HepG2 (cell line): ENCODE results near the gene ISLR. TPM values are rescaled to one million over a fixed set of nuclear protein-coding genes. Genes with fewer than 3 reads are reported as not detected.
A peak's percentile ranks its signal among the peaks of the same experiment; 100 is the strongest.

Source experiments
- ATAC-seq: fragments of 200-7000 bp; cut with Tn5 transposase; 3 replicates; pipeline ENCODE4 v1.9.1; 2020; ENCODE audit warnings: mild to moderate bottlenecking, moderate library complexity
- BruUV-seq: library from RNA; stranded (reverse); fragments of 400-500 nt; replicated peaks from 2 replicates; lab custom pipeline; 2021; lab: Mats Ljungman, UMichigan
- CTCF ChIA-PET: fragments of 300-600 bp; formaldehyde crosslinking; extraction: SDS; loops from one replicate; lab custom pipeline; 2021; ENCODE audit warnings: low total read pairs, inconsistent platforms, low intra/inter-chr PET ratio; lab: Yijun Ruan, JAX
- POLR2A ChIA-PET: fragments of 350-600 bp; sonication (Branson Sonifier 250); formaldehyde crosslinking; loops from one replicate; lab custom pipeline; 2020; ENCODE audit warnings: antibody characterized with exemption, inconsistent platforms; lab: Yijun Ruan, JAX
- DNase-seq: peaks from one replicate; pipeline ENCODE4 v3.0.0-alpha.2; 2015; ENCODE audit warnings: low spot score
- FAIRE-seq: peaks from 3 replicates; lab custom pipeline; 2011; peaks lifted over from hg19 to GRCh38; lab: Jason Lieb, UNC
- H2AFZ ChIP-seq: one replicate; pipeline ENCODE4 v1.6.1; 2011; ENCODE audit warnings: low read length, inconsistent platforms
- H3K27ac ChIP-seq: fragments of 300-600 bp; 3 replicates; pipeline ENCODE4 v1.8.0; 2011; ENCODE audit warnings: mixed run types, mild to moderate bottlenecking, mixed read lengths, low read length, inconsistent platforms; ENCODE audit not compliant: insufficient read depth; ENCODE audit errors: extremely low read length
- H3K27me3 ChIP-seq, 2 experiments: fragments of 200-600 bp in 1 of 2; 2 replicates in 1 of 2; 3 replicates in 1 of 2; pipeline versions ENCODE4 v1.6.0 to v1.8.0; 2011; ENCODE audit warnings: low read length in 2 of 2, mild to moderate bottlenecking in 2 of 2, moderate library complexity in 2 of 2, inconsistent platforms in 1 of 2; ENCODE audit not compliant: insufficient read depth in 2 of 2, control insufficient read depth in 1 of 2
- H3K36me3 ChIP-seq, 2 experiments: fragments of 200-600 bp in 1 of 2; replicated peaks in 1 of 2; 2 replicates in 1 of 2; 3 replicates in 1 of 2; pipeline versions ENCODE4 v1.5.1 to v1.8.0; 2011; ENCODE audit warnings: low read length in 2 of 2, inconsistent platforms in 1 of 2; ENCODE audit not compliant: insufficient read depth in 2 of 2, control insufficient read depth in 1 of 2
- H3K4me1 ChIP-seq: 2 replicates; pipeline ENCODE4 v1.5.1; 2012; ENCODE audit warnings: low read length, inconsistent platforms; ENCODE audit not compliant: insufficient read depth
- H3K4me2 ChIP-seq: 2 replicates; pipeline ENCODE4 v1.6.0; 2011; ENCODE audit warnings: low read depth, low read length, inconsistent platforms
- H3K4me3 ChIP-seq, 3 experiments: fragments of 200-600 bp in 1 of 3; sonication (generic), shearing (Covaris generic) in 1 of 3; replicated peaks in 1 of 3; 2 replicates each; pipeline ENCODE4 v1.5.1; 2011 to 2016; ENCODE audit warnings: low read length in 3 of 3, inconsistent platforms in 2 of 3, low read depth in 2 of 3, mild to moderate bottlenecking in 2 of 3, control low read depth in 1 of 3, mixed read lengths in 1 of 3; ENCODE audit not compliant: insufficient read depth in 1 of 3
- H3K79me2 ChIP-seq: one replicate; pipeline ENCODE4 v1.6.1; 2011; ENCODE audit warnings: low read length, inconsistent platforms; ENCODE audit not compliant: insufficient read depth
- H3K9ac ChIP-seq: 2 replicates; pipeline ENCODE4 v1.6.0; 2011; ENCODE audit warnings: mild to moderate bottlenecking, low read depth, low read length, inconsistent platforms; ENCODE audit not compliant: insufficient read depth
- H3K9me3 ChIP-seq: 2 replicates; pipeline ENCODE4 v1.5.1; 2012; ENCODE audit warnings: mild to moderate bottlenecking, low read length
- H4K20me1 ChIP-seq: 2 replicates; pipeline ENCODE4 v1.6.0; 2011; ENCODE audit warnings: inconsistent platforms, mild to moderate bottlenecking, low read length, moderate library complexity; ENCODE audit not compliant: insufficient read depth
- FOSL2 ChIP-seq: sonication (generic); formaldehyde crosslinking; IDR thresholded peaks from 2 replicates; pipeline ENCODE4 v1.4.0; 2020; ENCODE audit warnings: missing genetic modification reagents
- KDM2A ChIP-seq: sonication (generic); formaldehyde crosslinking; IDR thresholded peaks from 2 replicates; pipeline ENCODE4 v1.4.0; 2020; ENCODE audit warnings: low read depth, missing genetic modification reagents, borderline replicate concordance
- NFE2 ChIP-seq: sonication (generic); formaldehyde crosslinking; IDR thresholded peaks from 2 replicates; pipeline ENCODE4 v1.4.0; 2020; ENCODE audit warnings: missing genetic modification reagents
- NFE2L2 ChIP-seq: fragments of 150-350 bp; IDR thresholded peaks from 2 replicates; pipeline ENCODE4 v1.6.1; 2014; ENCODE audit warnings: low read length
- SMC3 ChIP-seq: IDR thresholded peaks from 2 replicates; pipeline ENCODE4 v1.6.1; 2011; ENCODE audit warnings: low read length, improper control_type of control experiment
- ZNF550 ChIP-seq: sonication (generic); formaldehyde crosslinking; IDR thresholded peaks from 2 replicates; pipeline ENCODE4 v1.4.0; 2020; ENCODE audit warnings: mild to moderate bottlenecking, missing genetic modification reagents, borderline replicate concordance
- ZNF660 ChIP-seq: sonication (generic); formaldehyde crosslinking; IDR thresholded peaks from 2 replicates; pipeline ENCODE4 v1.5.1; 2020; ENCODE audit warnings: mild to moderate bottlenecking, low read depth, missing genetic modification reagents, borderline replicate concordance
- ZNF83 ChIP-seq: sonication (generic); formaldehyde crosslinking; IDR thresholded peaks from 2 replicates; pipeline ENCODE4 v1.4.0; 2020; ENCODE audit warnings: missing genetic modification reagents, mild to moderate bottlenecking, borderline replicate concordance
- WGBS: methylation state at CpG from one replicate; pipeline ENCODE4 v1.1.6; 2017; ENCODE audit warnings: low lambda C conversion rate; 5-methylcytosine and 5-hydroxymethylcytosine counted together
- in situ Hi-C: cut with HindIII; loops from 2 replicates; pipeline ENCODE4 v1.10.0; 2017; ENCODE audit warnings: low pct_unique_long_range_greater_than_20kb; ENCODE audit not compliant: extremely low pct_ligation_motif_present
- intact Hi-C: fragments of 100-400 bp; cut with micrococcal nuclease; formaldehyde crosslinking; loops from one replicate; pipeline ENCODE4 v1.10.0; 2022; ENCODE audit not compliant: unreplicated experiment
- polyA plus RNA-seq, 8 experiments: library from polyadenylated mRNA; depleted of rRNA in 3 of 8; stranded (reverse) in 7 of 8; unstranded in 1 of 8; fragments of >200 nt; fragmentation: Illumina TruSeq in 4 of 8; extraction: Trizol in 4 of 8; gene quantifications; 2 replicates each; pipeline versions ENCODE4 v1.2.1 to v1.2.3, GENCODE V29; 2011 to 2016; ENCODE audit warnings: low read depth in 4 of 8, missing spikeins in 1 of 8, mixed read lengths in 1 of 8; ENCODE audit not compliant: insufficient read depth in 1 of 8
- total RNA-seq, 5 experiments: library from RNA; depleted of rRNA; stranded (reverse); fragments of >200 nt; fragmentation: Illumina TruSeq; extraction: Trizol; gene quantifications; 2 replicates each; pipeline ENCODE4 v1.2.3, GENCODE V29; 2016; ENCODE audit warnings: low read depth in 1 of 5
- TF ChIP-seq, protein P1 (sequence below): sonication (generic); formaldehyde crosslinking; IDR thresholded peaks from 2 replicates; pipeline ENCODE4 v1.5.1; 2020; ENCODE audit warnings: missing genetic modification reagents, mild to moderate bottlenecking, borderline replicate concordance
- TF ChIP-seq, protein P2 (sequence below): sonication (generic); formaldehyde crosslinking; conservative IDR thresholded peaks from 2 replicates; pipeline ENCODE4 v1.4.0; 2020; ENCODE audit warnings: missing genetic modification reagents
- TF ChIP-seq, protein P3 (sequence below): sonication (generic); formaldehyde crosslinking; IDR thresholded peaks from 2 replicates; pipeline ENCODE4 v1.8.0; 2022; ENCODE audit warnings: missing genetic modification reagents, mild to moderate bottlenecking, borderline replicate concordance

The ISLR gene
- total and polyA plus RNA-seq, 2 of the 13 experiments (the other 11 are each of a cell fraction or from before 2014, with no cell fraction given), result not detected

DNA sequence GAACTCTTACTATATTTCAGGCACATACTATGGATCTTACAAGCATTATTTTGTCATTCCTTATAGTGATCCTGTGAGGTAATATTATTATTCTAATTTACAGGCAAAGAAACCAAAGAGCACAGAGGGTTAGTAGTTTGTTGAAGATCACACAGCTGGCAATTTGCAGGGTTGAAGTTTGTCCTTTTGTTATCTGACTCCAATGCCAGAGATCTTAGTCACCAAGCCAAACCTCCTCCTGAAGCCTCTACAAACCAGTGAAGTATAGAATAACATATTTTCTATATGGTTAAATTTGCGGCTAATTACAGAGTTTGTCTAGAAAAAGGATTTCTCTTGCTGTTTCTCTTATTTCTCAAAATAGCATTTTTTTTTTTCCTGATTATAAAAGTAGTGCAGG is 31.9 kb upstream of the ISLR start (continued):
- TF ChIP-seq, protein P1, sequence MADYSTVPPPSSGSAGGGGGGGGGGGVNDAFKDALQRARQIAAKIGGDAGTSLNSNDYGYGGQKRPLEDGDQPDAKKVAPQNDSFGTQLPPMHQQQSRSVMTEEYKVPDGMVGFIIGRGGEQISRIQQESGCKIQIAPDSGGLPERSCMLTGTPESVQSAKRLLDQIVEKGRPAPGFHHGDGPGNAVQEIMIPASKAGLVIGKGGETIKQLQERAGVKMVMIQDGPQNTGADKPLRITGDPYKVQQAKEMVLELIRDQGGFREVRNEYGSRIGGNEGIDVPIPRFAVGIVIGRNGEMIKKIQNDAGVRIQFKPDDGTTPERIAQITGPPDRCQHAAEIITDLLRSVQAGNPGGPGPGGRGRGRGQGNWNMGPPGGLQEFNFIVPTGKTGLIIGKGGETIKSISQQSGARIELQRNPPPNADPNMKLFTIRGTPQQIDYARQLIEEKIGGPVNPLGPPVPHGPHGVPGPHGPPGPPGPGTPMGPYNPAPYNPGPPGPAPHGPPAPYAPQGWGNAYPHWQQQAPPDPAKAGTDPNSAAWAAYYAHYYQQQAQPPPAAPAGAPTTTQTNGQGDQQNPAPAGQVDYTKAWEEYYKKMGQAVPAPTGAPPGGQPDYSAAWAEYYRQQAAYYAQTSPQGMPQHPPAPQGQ, result no peak
- TF ChIP-seq ZNF83 (CRISPR knock-in tag) (no peak), KDM2A (no peak)
- TF ChIP-seq, protein P2, sequence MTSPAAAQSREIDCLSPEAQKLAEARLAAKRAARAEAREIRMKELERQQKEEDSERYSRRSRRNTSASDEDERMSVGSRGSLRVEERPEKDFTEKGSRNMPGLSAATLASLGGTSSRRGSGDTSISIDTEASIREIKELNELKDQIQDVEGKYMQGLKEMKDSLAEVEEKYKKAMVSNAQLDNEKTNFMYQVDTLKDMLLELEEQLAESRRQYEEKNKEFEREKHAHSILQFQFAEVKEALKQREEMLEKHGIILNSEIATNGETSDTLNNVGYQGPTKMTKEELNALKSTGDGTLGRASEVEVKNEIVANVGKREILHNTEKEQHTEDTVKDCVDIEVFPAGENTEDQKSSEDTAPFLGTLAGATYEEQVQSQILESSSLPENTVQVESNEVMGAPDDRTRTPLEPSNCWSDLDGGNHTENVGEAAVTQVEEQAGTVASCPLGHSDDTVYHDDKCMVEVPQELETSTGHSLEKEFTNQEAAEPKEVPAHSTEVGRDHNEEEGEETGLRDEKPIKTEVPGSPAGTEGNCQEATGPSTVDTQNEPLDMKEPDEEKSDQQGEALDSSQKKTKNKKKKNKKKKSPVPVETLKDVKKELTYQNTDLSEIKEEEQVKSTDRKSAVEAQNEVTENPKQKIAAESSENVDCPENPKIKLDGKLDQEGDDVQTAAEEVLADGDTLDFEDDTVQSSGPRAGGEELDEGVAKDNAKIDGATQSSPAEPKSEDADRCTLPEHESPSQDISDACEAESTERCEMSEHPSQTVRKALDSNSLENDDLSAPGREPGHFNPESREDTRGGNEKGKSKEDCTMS (CRISPR knock-in tag), result no peak
- TF ChIP-seq, protein P3, sequence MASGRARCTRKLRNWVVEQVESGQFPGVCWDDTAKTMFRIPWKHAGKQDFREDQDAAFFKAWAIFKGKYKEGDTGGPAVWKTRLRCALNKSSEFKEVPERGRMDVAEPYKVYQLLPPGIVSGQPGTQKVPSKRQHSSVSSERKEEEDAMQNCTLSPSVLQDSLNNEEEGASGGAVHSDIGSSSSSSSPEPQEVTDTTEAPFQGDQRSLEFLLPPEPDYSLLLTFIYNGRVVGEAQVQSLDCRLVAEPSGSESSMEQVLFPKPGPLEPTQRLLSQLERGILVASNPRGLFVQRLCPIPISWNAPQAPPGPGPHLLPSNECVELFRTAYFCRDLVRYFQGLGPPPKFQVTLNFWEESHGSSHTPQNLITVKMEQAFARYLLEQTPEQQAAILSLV (CRISPR knock-in tag), result no peak
- TF ChIP-seq, all 625 proteins: peak for 0

DNA sequence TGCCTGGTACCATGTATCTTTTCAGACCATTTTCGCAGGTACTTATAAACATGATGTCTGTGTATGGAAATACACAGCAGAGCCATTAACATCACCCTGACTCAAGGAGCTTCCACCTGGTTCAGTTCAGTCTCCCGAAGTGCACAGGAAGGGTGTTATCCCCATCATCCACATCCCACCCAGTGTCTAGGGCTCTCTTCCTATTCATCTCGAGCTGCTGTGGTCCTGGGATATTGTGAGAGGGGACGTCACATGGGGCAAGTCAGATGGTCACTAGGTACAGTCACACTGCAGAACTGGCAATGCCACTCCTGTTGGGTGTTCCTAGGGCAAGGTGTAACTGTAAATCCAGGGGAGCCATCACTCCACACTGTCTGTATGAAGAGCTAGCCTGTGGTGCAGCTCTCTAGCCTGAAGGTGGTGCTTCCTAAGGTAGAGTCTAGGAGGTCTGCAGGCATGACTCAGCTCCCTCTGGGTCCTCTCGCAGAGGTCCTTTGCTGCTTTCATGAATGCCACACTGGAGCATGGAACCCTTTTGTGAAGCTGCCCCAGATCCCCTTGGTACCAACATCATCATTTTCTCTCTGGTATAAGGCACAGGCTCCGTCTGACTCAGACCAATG is 29.2 kb upstream of the ISLR start:
- no peaks in the 10 kb centered on the region for H3K36me3 ChIP-seq
- POLR2A ChIA-PET, result no interaction called here

More for the DNA sequence above, 29.2 kb upstream of the ISLR start:
- H3K4me3 ChIP-seq, result no peak overlapping the region
- H3K27ac ChIP-seq, result no peak overlapping the region
- H3K9ac ChIP-seq, result no peak overlapping the region
- H3K9me3 ChIP-seq, result no peaks in the 10 kb centered on the region
- in situ Hi-C loops, result no loop called here
- DNase-seq (peak; percentile 23), FAIRE-seq (peak; percentile 23), ATAC-seq (peak; percentile 89)
- 6% methylated on average over 5 of the region's 6 CpGs for WGBS
- BruUV-seq, result no TSS peak
- H3K4me2 ChIP-seq, result no peak overlapping the region
- CTCF ChIA-PET, result no interaction called here
- intact Hi-C loops, result no loop called here
- no peaks in the 10 kb centered on the region for H3K79me2 ChIP-seq
- no peak overlapping the region for H2AFZ ChIP-seq
- H4K20me1 ChIP-seq, result no peaks in the 10 kb centered on the region
- peaks cover 0 to 7% of the 10 kb centered on the region in 2 experiments; a peak in 2 of 5 replicates for H3K27me3 ChIP-seq
- TF ChIP-seq ZNF550 (CRISPR knock-in tag) (no peak), SMC3 (peak; percentile 3; the same call in 1 of the 2 replicates), NFE2L2 (peak; percentile 16; the same call in 1 of the 2 replicates), FOSL2 (CRISPR knock-in tag) (0 out of 2 replicates have a peak, but pooled peaks have one; percentile 35), NFE2 (CRISPR knock-in tag) (peak; percentile 75; the same call in 1 of the 2 replicates), ZNF660 (CRISPR knock-in tag) (no peak)
- no peaks in the 10 kb centered on the region for H3K4me1 ChIP-seq
